ENCODE data around the gene SEMA4F.
A peak's percentile ranks its signal among the peaks of the same experiment; 100 is the strongest.

SEMA4F gene

GRCh38 chr2:74707837-74708236, 53.8 kb downstream of the SEMA4F start:
- no peak for DNase-seq

GRCh38 chr2:74708296-74708695, 54.2 kb downstream of the SEMA4F start:
- DNase-seq: no peak

GRCh38 chr2:74708883-74709282, 54.8 kb downstream of the SEMA4F start:
- no peak for DNase-seq

DNA sequence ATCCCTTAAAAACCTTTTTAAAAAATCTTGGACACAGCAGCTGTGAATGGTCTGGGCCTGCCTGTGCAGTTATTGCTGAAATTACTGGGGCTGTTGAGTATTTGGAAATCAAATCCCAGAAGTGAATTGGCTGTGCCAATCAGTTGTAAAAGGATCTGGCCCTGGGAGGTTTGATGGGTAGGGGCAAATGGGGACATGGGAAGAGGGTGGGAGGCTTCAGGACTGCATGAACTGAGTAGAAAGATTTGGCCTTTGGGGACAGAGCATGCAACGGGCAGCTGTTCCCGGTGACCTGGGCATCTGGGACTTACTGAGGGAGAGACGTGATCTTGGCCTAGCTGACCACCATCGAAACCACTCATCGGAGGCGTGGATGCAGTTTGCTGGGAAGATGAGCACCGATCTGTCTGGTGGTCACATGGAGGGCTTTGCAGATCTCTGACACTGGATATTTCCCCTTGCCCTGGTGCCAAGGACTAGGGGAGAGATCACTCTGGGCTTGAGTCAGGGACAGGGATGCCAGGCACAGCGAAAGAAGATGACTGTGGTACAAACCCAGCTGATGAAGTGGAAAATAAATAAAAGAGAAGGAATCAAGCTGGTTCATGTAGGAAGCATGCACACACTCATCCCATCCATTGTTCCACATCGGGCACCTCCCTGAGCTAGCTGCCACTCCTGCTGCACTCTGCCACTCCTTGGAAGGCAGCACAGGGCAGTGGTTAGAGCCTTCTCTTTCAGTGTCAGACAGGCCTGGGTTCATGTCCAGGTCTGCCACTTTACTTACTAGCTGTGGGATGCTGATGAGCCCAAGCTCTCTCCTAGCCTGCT, 58.4 kb downstream of the SEMA4F start:
- no peak for DNase-seq

DNA sequence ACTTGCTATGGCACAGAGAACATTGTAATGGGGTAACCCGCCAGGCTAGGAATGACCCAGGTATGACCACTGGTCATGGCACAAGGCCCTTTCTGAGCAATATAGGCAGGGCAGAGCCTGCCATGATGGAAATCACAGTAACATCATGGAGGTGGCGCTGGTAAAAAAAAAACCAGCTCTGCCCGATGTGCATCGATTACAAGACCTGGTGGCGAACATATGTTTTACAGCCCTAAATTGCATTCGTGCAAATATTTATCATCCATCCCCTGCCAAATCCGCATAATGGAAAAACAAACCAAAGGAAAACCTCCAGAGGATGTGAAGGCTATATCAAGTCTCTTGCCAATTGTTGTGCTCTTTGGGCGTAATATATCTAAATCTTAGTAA, 60.6 kb downstream of the SEMA4F start:
- DNase-seq: no peak

- DNase-seq: peak; percentile 79
These were observed 61.2 kb downstream of the SEMA4F start for GRCh38 chr2:74715081-74715791.

GRCh38 chr2:74715880-74716279, 61.8 kb downstream of the SEMA4F start:
- no peak for DNase-seq

DNA sequence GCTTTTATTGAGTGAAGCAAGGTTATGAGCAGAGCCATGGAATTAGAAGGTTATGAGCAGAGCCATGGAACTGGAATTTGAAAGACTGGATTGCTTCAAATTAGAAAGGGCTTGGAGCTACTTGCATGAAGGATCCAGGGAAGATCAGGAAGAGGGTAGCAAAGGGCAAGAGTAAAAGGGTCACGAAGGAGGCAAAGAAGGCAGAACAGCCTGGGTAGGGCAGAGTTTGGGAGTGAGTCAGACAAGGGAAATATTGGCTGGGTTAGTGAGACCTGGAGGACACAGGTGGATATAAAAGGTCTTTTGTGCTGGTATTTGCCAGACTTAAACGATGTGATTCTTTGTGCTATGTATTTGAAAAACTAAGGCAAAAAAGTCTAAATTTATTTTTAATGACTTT, 65.0 kb downstream of the SEMA4F start:
- DNase-seq: no peak

- no peak for DNase-seq
These were observed 67.3 kb downstream of the SEMA4F start for GRCh38 chr2:74721316-74721715.

GRCh38 chr2:74724496-74724895, 70.4 kb downstream of the SEMA4F start:
- DNase-seq: no peak

GRCh38 chr2:74725287-74725686, 71.2 kb downstream of the SEMA4F start:
- no peak for DNase-seq

DNA sequence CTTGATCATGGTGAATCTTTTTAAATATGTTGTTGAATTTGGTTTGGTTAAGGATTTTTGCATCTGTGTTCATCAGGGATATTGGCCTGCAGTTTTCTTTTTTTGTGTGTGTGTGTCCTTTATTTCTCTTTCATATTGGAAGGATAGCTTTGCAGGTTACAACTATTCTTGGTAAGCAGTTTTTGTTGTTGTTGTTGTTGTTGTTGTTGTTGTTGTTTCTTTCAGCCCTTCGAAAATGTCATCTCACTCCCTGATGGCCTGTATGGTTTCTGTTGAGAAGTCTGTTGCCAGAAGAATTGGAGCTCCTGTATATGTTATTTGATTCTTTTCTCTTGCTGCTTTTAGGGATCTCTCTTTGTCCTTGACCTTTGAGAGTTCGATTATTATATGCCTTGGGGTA, 74.8 kb downstream of the SEMA4F start:
- no peak for DNase-seq

DNA sequence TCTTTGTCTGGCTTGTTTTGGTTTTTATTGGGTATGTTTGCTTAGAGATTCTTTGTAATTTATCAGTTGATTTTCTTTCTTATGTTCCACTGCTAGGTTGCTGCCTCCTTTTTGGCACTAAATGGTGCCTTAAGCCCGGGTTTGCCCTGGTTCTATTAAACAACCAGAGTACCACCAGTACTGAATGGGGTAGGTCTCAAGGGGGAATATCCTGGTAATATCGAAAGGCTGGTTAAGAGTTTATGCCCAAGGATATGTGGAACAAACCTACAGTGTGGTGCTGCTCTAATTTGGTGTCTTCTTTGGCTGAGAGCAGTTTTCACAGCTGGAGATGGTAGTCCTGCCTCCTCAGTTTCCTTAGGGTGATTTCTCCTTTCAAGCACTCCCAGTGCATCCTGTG, 76.5 kb downstream of the SEMA4F start:
- no peak for DNase-seq

Data from activated CD4-positive, alpha-beta T cell treated with anti-CD3 and anti-CD28 coated beads, Interleukin-2, amount 50 U/mL, for 1 hour (primary cell).